H1 (cell line): ENCODE data around the gene BARHL1. TPM values are rescaled to one million over a fixed set of nuclear protein-coding genes. Genes with fewer than 3 reads are reported as not detected.
A peak's percentile ranks its signal among the peaks of the same experiment; 100 is the strongest.

Experiments used
- CTCF ChIA-PET: fragments of 300-600 bp; sonication (Branson Sonifier 250); formaldehyde crosslinking; loops from one replicate; lab custom pipeline; 2021; ENCODE audit not compliant: partially characterized antibody; lab: Charles Lee
- POLR2A ChIA-PET: fragments of 300-600 bp; sonication (Branson Sonifier 250); formaldehyde crosslinking; loops from one replicate; lab custom pipeline; 2021; ENCODE audit warnings: inconsistent platforms; ENCODE audit not compliant: partially characterized antibody; lab: Charles Lee
- DNase-seq, 2 experiments: peaks; one replicate each; pipeline versions ENCODE4 v3.0.0 to v3.0.0-alpha.2; 2010 to 2022; ENCODE audit warnings: low spot score in 2 of 2, low read depth in 1 of 2, mixed read lengths in 1 of 2
- FAIRE-seq: peaks from 2 replicates; lab custom pipeline; 2011; peaks lifted over from hg19 to GRCh38; lab: Jason Lieb, UNC
- H2AFZ ChIP-seq: 2 replicates; pipeline ENCODE4 v1.8.1; 2012; ENCODE audit warnings: low read length, inconsistent platforms
- H2AK5ac ChIP-seq: 2 replicates; pipeline ENCODE4 v1.6.1; 2013; ENCODE audit warnings: low read depth, low read length
- H2BK120ac ChIP-seq: replicated peaks from 2 replicates; pipeline ENCODE3; 2013; ENCODE audit warnings: low read depth, low read length, inconsistent platforms
- H2BK12ac ChIP-seq: 2 replicates; pipeline ENCODE4 v1.6.1; 2013; ENCODE audit warnings: low read depth, low read length
- H2BK15ac ChIP-seq: 2 replicates; pipeline ENCODE4 v1.6.1; 2013; ENCODE audit warnings: low read length
- H2BK20ac ChIP-seq: 2 replicates; pipeline ENCODE4 v1.6.1; 2013; ENCODE audit warnings: low read length
- H2BK5ac ChIP-seq: 2 replicates; pipeline ENCODE4 v1.6.1; 2013; ENCODE audit warnings: low read depth, low read length
- H3K14ac ChIP-seq: 2 replicates; pipeline ENCODE4 v1.6.1; 2013; ENCODE audit warnings: inconsistent platforms; ENCODE audit not compliant: insufficient read length
- H3K18ac ChIP-seq: 2 replicates; pipeline ENCODE4 v1.6.1; 2013; ENCODE audit warnings: low read length; ENCODE audit errors: extremely low read depth
- H3K23ac ChIP-seq: 2 replicates; pipeline ENCODE4 v1.6.1; 2013; ENCODE audit warnings: inconsistent platforms; ENCODE audit not compliant: insufficient read length
- H3K23me2 ChIP-seq: 2 replicates; pipeline ENCODE4 v1.6.1; 2013; ENCODE audit warnings: low read depth, low read length
- H3K27ac ChIP-seq: 2 replicates; pipeline ENCODE4 v1.6.1; 2011; ENCODE audit warnings: low read depth, low read length, inconsistent platforms
- H3K27me3 ChIP-seq, 4 experiments: replicated peaks in 1 of 4; 1 replicate in 1 of 4; 2 replicates in 3 of 4; pipeline versions ENCODE4 v1.6.1 to v1.8.1; 2011 to 2013; ENCODE audit warnings: low read length in 3 of 4, mild to moderate bottlenecking in 3 of 4, inconsistent platforms in 2 of 4, mixed read lengths in 2 of 4, moderate library complexity in 1 of 4; ENCODE audit not compliant: control insufficient read depth in 3 of 4, insufficient read depth in 3 of 4; ENCODE audit errors: extremely low read depth in 1 of 4
- H3K36me3 ChIP-seq, 4 experiments: 2 replicates each; pipeline versions ENCODE4 v1.6.1 to v1.8.1; 2011 to 2013; ENCODE audit warnings: mild to moderate bottlenecking in 4 of 4, low read length in 3 of 4, moderate library complexity in 2 of 4, control low read depth in 1 of 4, inconsistent platforms in 1 of 4; ENCODE audit not compliant: insufficient read depth in 4 of 4, control insufficient read depth in 2 of 4
- H3K4ac ChIP-seq: replicated peaks from 2 replicates; pipeline ENCODE3; 2013; ENCODE audit warnings: low read length, low read depth, mixed read lengths, inconsistent platforms; ENCODE audit not compliant: insufficient read length
- H3K4me1 ChIP-seq, 4 experiments: replicated peaks in 1 of 4; 1 replicate in 1 of 4; 2 replicates in 3 of 4; pipeline versions ENCODE4 v1.6.1 to v1.8.1; 2011 to 2013; ENCODE audit warnings: low read length in 3 of 4, inconsistent platforms in 2 of 4, mixed read lengths in 1 of 4; ENCODE audit not compliant: insufficient read depth in 4 of 4, control insufficient read depth in 3 of 4
- H3K4me2 ChIP-seq, 2 experiments: 2 replicates each; pipeline versions ENCODE4 v1.6.1 to v1.8.1; 2011 to 2013; ENCODE audit warnings: low read depth in 2 of 2, low read length in 2 of 2, control low read depth in 1 of 2, inconsistent platforms in 1 of 2, mild to moderate bottlenecking in 1 of 2; ENCODE audit not compliant: insufficient read depth in 1 of 2
- H3K4me3 ChIP-seq, 4 experiments: fragments of 200-600, 300-600 bp in 1 of 4; sonication (generic), shearing (Covaris generic), sonication (Bioruptor Twin) in 1 of 4; 2 replicates each; pipeline versions ENCODE4 v1.5.1 to v1.8.1; 2011 to 2016; ENCODE audit warnings: low read length in 4 of 4, low read depth in 3 of 4, control low read depth in 2 of 4, inconsistent platforms in 2 of 4, mild to moderate bottlenecking in 2 of 4, mixed read lengths in 1 of 4, moderate library complexity in 1 of 4; ENCODE audit not compliant: insufficient read depth in 2 of 4; ENCODE audit errors: extremely low read depth in 1 of 4
- H3K56ac ChIP-seq: replicated peaks from 2 replicates; pipeline ENCODE3; 2013; ENCODE audit warnings: low read depth, mild to moderate bottlenecking, mixed read lengths, low read length, inconsistent platforms; ENCODE audit not compliant: insufficient read length
- H3K79me1 ChIP-seq: 2 replicates; pipeline ENCODE4 v1.6.1; 2013; ENCODE audit warnings: low read depth, low read length, control low read depth
- H3K79me2 ChIP-seq, 2 experiments: 2 replicates each; pipeline versions ENCODE4 v1.6.1 to v1.8.1; 2012 to 2013; ENCODE audit warnings: low read length in 2 of 2, mild to moderate bottlenecking in 2 of 2, inconsistent platforms in 1 of 2; ENCODE audit not compliant: insufficient read depth in 2 of 2, control insufficient read depth in 1 of 2
- H3K9ac ChIP-seq, 4 experiments: replicated peaks in 1 of 4; 1 replicate in 1 of 4; 2 replicates in 3 of 4; pipeline versions ENCODE4 v1.6.1 to v1.8.1; 2011 to 2013; ENCODE audit warnings: low read depth in 3 of 4, low read length in 3 of 4, control low read depth in 2 of 4, mild to moderate bottlenecking in 2 of 4, moderate library complexity in 2 of 4, inconsistent platforms in 1 of 4; ENCODE audit errors: extremely low read depth in 1 of 4
- H3K9me3 ChIP-seq, 2 experiments: 2 replicates each; pipeline versions ENCODE4 v1.6.1 to v1.8.1; 2012 to 2013; ENCODE audit warnings: mild to moderate bottlenecking in 2 of 2, moderate library complexity in 2 of 2, control low read depth in 1 of 2, inconsistent platforms in 1 of 2, low read depth in 1 of 2, low read length in 1 of 2, mixed read lengths in 1 of 2; ENCODE audit not compliant: insufficient read depth in 2 of 2
- H4K20me1 ChIP-seq, 2 experiments: replicated peaks in 1 of 2; 2 replicates each; pipeline versions ENCODE3 to v1.8.1; 2011 to 2013; ENCODE audit warnings: inconsistent platforms in 2 of 2, low read length in 2 of 2, mild to moderate bottlenecking in 1 of 2; ENCODE audit not compliant: insufficient read depth in 2 of 2, control insufficient read depth in 1 of 2
- H4K5ac ChIP-seq: 2 replicates; pipeline ENCODE4 v1.6.1; 2013; ENCODE audit warnings: low read length, low read depth, mixed read lengths, inconsistent platforms; ENCODE audit not compliant: insufficient read length
- H4K8ac ChIP-seq: 2 replicates; pipeline ENCODE4 v1.8.0; 2013; ENCODE audit warnings: mild to moderate bottlenecking, moderate library complexity, low read length, inconsistent platforms; ENCODE audit not compliant: insufficient read depth; ENCODE audit errors: extremely low read depth
- H4K91ac ChIP-seq: replicated peaks from 2 replicates; pipeline ENCODE3; 2013; ENCODE audit warnings: low read length, mixed read lengths, inconsistent platforms; ENCODE audit not compliant: insufficient read length
- KDM5A ChIP-seq: fragments of 200-600 bp; IDR thresholded peaks from 2 replicates; pipeline ENCODE4 v1.7.1; 2012; ENCODE audit warnings: mild to moderate bottlenecking, low read length, inconsistent platforms, mixed read lengths
- SP2 ChIP-seq: IDR thresholded peaks from 2 replicates; pipeline ENCODE4 v1.6.1; 2012; ENCODE audit warnings: mild to moderate bottlenecking, low read length, inconsistent platforms
- WGBS, 2 experiments: shearing (Covaris generic) in 1 of 2; methylation state at CpG; one replicate each; pipeline versions ENCODE4 v1.1.6 to v1.1.7; 2013 to 2015; ENCODE audit warnings: low lambda C conversion rate in 2 of 2, mixed read lengths in 2 of 2, inconsistent platforms in 1 of 2, low coverage in 1 of 2, missing lambda C conversion rate in 1 of 2; ENCODE audit not compliant: insufficient replicate concordance in 2 of 2, insufficient coverage in 1 of 2, insufficient read length in 1 of 2; ENCODE audit errors: extremely low coverage in 1 of 2, missing lambda C conversion rate in 1 of 2; 5-methylcytosine and 5-hydroxymethylcytosine counted together
- polyA plus RNA-seq, 7 experiments: library from polyadenylated mRNA; depleted of rRNA in 3 of 7; stranded (reverse) in 5 of 7; unstranded in 2 of 7; fragments of >200 nt in 5 of 7; fragments of 200-250 nt in 2 of 7; gene quantifications; 1 replicate in 5 of 7; 2 replicates in 1 of 7; 4 replicates in 1 of 7; pipeline versions ENCODE4 v1.2.1 to v1.2.3, GENCODE V29; 2011 to 2013; ENCODE audit warnings: missing spikeins in 2 of 7, mixed read lengths in 2 of 7
- total RNA-seq: library from RNA; stranded (reverse); fragmentation: NEBNext Ultra II Directional; extraction: Animal tissue kit (Norgen Biotek cat#: 25700); gene quantifications from 2 replicates; pipeline ENCODE4 v1.2.1, GENCODE V29; 2021
- TF ChIP-seq, protein P1 (sequence below): IDR thresholded peaks from 2 replicates; pipeline ENCODE4 v1.6.1; 2012; ENCODE audit warnings: inconsistent platforms

The BARHL1 gene
- total and polyA plus RNA-seq, 2 of the 8 experiments (the other 6 are each of a cell fraction or from before 2014, with no cell fraction given): not detected

DNA sequence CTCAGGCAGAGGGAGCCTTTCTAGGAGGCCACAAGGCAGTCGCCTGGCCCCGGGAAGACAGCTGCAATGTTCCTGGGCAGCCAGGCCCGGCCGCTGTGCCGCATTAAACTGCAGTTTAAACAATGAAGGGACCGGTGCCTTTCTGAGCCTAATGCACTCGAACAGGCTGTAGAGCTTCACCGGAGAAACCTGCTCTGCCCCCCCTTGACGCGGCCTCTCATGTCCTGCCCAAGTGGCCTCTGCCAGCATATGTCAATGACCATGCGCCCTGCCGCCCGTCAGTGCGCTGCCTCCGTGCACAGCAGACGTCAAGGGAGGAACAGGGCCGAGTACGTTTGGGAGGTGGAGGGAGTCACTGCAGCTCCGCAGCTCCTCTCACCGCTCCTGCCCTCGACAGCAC, 38.4 kb upstream of the BARHL1 start:
- Histone ChIP-seq H4K91ac (no peak overlapping the region), H2BK12ac (no peak overlapping the region), H2BK20ac (no peak overlapping the region), H3K36me3 (no peaks in the 10 kb centered on the region), H2AK5ac (no peak overlapping the region), H4K5ac (no peak overlapping the region), H4K20me1 (no peaks in the 10 kb centered on the region), H3K4me1 (peaks cover 0 to 7% (median 5%) of the 10 kb centered on the region in 4 experiments; a peak in 5 of 7 replicates), H3K9me3 (no peaks in the 10 kb centered on the region), H3K23ac (no peak overlapping the region), H3K79me2 (no peaks in the 10 kb centered on the region), H3K4me2 (no peak overlapping the region), H3K4me3 (no peak overlapping the region), H3K79me1 (no peaks in the 10 kb centered on the region), H4K8ac (no peak overlapping the region), H3K27me3 (no peaks in the 10 kb centered on the region; a peak in 1 of 7 replicates), H3K27ac (no peak overlapping the region), H2BK15ac (no peak overlapping the region), H3K18ac (no peak overlapping the region), H2BK5ac (no peak overlapping the region), H3K23me2 (peaks cover 4% of the 10 kb centered on the region; the same call in 1 of the 2 replicates), H3K4ac (no peak overlapping the region), H3K56ac (no peak overlapping the region), H3K9ac (no peak overlapping the region), H2BK120ac (no peak overlapping the region), H2AFZ (0 out of 2 replicates have a peak overlapping the region, but pooled peaks have one; percentile 12), H3K14ac (no peak overlapping the region)
- 90% methylated on average over 21 of the region's 21 CpGs; no CpG with 5 or more reads in 1 of the 2 experiments for WGBS, 2 experiments
- no peak for DNase-seq
- CTCF ChIA-PET: interaction anchor here (0.9 to 1.9 kb wide), 6 partner anchors 9 to 256 kb away, joined by 3 to 6 read pairs (median 3); no protein-coding TSS in a partner anchor
- FAIRE-seq: no peak
- POLR2A ChIA-PET: no interaction called here
- no peak for TF ChIP-seq SP2
- TF ChIP-seq KDM5A: no peak
- TF ChIP-seq, protein P1, sequence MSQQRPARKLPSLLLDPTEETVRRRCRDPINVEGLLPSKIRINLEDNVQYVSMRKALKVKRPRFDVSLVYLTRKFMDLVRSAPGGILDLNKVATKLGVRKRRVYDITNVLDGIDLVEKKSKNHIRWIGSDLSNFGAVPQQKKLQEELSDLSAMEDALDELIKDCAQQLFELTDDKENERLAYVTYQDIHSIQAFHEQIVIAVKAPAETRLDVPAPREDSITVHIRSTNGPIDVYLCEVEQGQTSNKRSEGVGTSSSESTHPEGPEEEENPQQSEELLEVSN: no peak
